DMS 273 (cell line): ENCODE data around the gene KDM4B.
A peak's percentile ranks its signal among the peaks of the same experiment; 100 is the strongest.

Source experiments
- DNase-seq: peaks from one replicate; lab custom pipeline; 2025; ENCODE audit not compliant: unreplicated experiment; lab: John Stamatoyannopoulos, UW

KDM4B gene

DNA sequence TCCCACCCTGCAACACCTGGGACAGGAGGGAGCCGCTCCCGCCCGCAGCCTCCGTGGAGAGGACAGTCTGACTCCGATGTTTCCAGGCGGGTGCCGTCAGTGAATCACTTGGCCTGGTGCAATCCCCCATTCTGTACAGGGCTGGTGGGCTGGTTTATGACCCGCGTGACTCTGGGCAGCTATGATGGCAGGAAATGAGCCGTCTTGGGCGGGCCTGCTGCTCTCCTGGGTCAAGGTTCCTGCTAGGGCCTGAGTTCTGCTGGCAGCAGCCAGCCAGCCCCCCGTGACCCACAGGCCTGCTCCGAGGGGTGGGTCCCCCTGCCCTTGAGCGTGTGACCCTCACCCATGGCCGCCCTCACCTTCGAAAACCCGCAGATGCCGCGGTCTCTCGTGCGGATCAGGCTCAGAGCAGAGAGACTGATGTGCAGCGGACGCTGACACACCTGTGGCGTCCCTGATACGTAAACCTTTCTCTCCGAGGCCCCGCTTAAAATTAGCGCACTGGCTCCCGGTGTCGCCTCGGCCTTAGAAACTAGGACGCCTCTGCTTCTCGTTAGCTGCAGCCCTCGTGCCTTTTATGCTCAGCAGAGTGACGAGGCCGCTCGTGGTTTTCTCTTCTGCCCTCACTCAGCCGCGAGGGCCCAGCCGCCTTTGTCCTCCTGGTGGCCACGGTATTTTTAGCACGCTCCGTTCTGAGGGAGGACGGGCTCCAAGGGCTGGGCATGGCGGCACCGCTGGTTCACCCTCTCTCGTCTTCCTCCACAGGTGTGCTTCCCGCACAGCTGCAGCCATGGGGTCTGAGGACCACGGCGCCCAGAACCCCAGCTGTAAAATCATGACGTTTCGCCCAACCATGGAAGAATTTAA lies 63.4 kb downstream of the KDM4B start:
- peak; percentile 32 for DNase-seq

DNA sequence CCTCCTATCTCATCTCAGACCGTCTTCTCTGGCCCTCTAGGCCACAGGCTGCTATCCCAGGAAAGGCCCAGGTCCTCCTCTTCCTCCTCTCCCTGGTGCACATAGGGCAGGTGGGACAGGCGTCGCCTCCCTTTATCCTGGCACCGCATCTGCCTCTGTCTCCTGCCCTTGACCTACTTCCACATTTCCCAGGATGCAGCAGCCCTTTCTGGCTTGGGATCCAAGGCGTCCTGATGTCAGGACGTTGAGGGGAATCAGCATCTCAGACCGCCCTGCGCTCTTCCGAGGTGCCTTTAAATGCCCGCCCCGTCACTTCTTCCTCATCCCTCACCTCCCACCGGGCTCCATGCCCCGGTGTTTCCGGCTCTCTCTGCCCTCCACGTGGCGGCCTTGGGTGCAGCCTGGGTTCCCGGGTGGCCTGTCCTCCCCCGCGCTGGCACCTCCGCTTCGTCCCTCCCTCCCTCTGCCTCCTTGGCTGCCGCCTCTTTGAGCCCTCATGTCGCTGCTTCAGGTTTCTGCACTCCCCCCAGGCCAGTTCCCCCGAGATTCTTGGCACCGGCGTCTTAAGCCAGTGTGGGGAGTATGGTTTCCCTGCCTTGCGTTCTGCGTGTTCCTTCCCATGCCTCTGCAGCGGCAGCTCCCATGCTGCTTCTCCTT lies 66.3 kb downstream of the KDM4B start:
- no peak for DNase-seq

DNA sequence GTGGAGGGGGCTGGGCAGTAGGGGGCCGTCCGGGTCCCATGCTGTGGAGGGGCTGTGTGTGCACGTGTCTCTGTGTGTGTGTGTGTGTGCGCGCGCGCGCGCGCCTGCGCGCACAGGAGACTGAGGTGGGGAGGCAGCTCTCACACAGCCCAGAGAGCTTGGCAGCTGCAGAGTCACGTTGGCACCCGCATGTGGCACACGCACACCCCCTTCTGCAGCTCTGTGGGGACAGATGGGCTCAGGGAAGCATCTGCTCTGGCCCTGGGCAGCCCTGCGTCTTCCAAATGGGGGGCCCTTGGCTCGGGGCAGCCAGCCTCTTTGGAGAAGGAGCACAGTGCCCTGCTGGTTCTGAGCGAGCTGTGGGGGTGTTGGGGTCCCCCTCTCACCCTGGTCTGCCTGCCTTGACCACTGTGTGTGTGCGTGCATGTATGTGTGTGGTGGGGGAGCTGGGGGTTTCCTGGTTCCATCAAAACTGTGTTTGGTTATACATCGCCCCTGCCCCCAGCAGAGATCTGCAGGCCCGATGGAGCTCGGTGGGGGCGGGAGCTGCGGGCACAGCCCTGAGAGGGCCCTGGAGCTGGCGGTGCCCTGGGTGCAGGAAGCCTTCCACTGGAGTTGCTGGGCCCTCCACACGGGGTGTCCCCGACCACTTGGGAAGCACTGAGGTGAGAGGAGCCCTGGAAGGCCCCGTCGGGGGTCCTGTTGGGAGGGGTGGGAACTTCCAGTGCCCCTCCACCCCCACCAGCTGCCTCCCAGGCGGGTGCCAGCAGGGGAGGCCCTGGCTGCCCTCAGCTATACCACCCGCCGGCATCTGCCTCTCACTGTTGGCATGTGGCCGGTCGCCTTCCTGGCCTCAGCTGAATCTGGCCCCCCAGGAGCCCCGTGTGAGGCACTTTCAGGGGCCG lies 67.1 kb downstream of the KDM4B start:
- DNase-seq = peak; percentile 97

DNA sequence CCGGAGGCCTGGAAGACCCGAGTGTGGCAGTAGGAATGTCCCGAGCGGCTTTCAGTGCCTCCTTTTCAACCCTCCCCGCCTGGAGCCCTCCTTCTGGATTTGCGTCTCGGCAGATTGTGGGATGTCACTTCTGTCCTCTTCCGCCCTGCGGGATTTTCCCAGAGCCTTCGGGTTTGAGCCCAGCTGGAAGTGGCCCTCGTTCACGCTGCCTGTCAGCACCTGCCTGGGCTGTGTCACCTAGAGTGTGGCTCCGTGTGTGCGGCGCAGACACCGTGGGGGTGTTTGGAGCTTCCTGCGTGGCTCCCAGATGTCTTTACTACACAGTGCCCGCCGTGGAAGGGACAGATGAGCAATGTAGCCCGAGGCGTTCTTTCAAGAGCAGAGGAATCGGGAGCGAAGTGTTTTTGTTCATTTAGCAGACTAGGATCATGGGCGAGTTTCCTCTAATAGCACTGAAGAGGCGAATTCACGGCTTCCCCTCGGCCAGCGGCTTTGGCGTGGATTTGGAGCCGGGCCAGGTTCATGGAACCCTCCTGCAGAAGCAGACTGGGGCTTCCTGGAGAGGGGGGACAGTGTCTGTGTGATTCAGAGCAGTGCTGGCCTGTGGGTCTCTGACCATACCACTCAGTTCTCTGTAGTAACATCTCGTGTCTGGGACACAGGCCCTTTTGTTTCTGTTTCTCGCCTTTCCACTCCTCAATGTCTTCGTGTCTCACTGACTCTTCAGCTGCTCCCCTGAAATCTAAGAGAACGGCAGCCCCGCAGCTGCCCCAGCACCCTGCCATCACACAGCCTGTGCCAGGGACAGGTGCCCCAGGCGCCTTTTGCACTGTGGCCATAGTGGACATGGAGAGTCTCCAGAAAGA lies 68.0 kb downstream of the KDM4B start:
- peak; percentile 67 for DNase-seq

DNA sequence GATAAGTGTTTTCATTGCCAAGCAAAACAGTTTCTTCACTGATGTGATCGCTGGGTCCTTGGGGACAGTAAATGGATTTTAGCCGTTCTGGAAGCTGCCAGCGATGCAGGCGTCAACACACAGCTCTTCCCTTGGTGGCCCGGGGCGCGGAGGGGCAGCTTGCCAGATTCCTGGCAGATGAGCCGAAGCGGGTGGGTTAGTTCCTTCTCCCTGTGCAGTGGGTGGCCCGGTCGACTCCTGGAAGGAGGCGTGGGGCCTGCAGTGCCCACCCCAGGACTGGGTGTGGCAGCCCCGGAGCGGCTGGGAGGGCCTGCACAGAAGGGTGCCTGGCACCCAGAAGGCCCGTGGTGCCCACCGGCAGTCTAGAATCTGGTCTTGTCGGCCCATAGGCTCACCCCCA lies 69.0 kb downstream of the KDM4B start:
- DNase-seq = peak; percentile 50

DNA sequence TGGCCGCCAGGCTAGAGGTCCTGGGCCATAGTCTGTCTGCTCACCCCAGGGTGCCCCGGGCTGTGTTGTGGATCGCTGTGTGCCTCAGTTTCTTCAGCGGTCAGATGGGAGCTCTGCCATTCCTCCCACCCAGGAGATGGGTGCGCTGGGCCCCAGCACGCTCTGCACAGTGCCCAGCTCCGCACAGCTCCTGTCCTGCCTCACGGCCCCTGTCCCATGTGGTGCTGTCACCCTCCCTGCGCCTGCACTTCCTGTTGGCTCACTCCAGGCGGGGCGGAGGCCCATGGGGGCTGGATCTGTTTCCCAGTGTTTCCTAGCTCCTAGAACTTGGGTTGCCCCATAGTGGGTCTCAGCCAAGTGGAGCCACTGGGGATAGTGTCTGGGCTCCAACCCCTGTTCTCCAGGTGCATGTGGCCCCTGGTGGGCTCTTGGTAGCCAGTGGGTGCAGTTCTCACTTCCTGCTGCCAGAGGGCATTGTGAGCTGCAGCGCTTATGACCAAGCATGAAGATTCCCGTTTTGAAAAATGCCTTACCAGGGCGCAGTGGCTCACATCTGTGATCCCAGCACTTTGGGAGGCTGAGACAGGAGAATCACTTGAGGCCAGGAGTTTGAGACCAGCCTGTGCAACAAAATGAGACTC lies 69.8 kb downstream of the KDM4B start:
- peak; percentile 63 for DNase-seq

DNA sequence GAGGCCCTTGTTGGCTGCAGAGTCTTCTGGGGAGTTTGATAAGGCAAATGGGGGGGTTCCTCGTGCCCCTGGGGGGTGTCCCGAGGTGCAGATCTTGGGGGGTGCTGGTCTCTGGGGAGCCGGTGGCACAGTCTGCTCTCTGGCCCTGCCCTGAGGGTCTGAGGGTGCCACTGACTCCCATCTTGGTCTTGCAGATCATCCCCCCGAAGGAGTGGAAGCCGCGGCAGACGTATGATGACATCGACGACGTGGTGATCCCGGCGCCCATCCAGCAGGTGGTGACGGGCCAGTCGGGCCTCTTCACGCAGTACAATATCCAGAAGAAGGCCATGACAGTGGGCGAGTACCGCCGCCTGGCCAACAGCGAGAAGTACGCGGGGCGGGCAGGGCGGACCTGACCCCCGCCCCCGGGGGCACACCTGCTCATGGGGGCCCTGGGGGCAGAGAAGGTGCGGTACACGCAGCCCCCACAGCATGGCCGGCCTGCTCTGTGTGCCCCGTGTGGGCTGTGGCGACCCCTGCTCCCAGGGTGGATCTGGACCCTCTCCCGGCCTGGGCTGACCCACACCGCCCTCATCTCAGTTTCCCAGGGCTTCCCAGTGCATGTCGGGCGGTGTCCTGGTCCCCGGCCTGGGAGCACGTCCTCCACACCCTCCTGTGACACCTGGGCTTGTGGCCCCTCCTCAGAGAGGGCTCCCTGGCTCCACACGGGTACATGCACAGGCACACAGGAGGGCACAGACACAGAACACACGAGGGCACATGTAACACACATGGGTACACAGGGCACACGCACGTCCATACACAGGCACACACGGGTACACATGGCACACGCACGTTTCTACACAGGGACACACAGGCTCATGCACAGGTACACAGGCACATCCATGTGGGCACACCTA lies 71.0 kb downstream of the KDM4B start:
- no peak for DNase-seq

DNA sequence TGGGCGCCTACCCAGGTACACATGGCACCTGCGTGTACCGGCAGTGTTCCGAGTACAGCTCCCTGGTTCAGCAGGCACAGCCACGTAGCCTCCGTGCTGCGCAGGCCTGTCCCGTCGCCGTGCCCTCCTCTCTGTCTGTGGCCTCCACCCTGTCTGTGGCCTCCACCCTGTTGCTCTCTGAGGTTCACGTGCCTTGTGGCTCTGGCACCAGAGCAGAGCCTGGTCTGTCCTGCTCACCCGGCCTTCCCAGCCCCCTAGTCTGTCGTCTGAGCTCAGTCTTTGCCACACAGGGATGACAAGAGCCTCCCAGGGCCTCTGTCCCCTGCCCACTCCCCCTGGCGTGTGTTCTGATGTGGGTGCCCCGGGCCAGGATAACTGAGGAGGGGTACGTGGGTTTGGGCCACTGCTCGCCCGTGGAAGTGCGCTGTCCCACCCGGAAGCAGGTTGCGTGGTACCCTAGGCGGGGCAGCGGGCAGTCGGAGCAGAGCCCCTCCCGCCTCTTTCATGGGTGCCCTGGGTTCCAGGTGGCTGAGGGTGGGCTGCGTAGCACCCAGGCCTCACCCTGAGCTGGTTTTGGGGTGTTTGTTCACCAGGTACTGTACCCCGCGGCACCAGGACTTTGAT lies 71.7 kb downstream of the KDM4B start:
- DNase-seq = no peak

DNA sequence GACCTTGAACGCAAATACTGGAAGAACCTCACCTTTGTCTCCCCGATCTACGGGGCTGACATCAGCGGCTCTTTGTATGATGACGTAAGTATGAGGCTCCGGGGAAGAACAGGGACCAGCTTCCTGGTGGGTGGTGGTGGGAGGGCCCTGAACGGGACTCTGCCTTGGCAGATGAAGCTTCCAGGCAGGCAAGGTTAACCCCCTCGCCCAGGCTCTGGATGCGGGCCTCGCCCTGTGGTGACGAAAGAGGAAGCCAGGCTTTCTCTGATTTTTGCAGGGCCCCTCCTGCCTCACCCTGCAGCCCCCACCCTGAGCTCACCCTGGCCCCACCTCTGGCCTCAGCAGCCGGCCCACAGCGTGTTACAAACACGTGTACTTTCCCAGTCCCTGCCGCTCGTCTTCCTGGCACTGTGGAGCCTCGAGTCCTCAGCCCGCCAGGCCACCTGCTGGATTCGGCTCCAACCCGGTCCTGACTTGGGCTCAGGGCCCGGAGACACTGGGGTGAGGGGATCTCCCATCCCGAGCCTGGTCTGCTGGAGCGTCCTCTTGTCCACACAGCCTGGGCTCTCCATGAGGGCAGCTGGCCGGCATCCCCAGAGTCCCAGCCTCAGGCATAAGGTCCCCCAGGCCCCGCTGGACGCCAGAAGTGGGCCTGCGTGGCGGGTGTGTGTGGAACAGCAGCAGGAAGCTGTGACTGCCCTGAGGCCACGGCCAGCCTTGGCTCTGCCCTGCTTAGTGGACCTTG lies 72.4 kb downstream of the KDM4B start:
- no peak for DNase-seq

DNA sequence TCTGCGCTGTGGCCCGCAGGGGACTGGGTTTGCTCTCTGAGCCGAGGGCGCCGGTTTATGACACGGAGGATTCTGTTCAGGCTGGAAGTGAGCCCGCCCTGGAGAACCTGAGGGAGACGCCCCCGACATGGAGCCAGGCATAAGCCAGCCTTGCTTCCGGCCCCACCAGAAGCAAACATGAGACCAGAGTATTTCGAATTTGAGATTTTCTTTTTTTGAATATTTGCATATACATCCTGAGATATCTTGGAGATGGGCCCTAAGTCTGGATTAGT lies 72.9 kb downstream of the KDM4B start:
- DNase-seq = no peak

DNA sequence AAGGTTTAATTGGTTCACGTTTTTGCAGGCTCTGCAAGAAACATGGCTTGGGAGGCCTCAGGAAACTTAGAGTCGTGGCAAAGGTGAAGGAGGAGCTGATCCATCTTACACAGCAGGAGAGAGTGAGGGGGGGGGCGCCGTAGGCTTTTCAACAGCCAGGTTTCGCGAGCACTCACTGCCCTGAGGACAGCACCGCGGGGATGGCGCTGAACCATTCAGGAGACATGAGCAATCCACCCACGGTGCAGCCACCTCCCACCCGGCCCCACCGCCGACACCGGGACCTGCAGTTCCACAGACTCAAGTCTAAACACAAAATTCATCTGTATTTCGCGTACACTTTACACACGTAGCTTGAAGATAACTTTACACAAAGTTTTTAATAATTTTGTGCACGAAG lies 73.6 kb downstream of the KDM4B start:
- DNase-seq = no peak

DNA sequence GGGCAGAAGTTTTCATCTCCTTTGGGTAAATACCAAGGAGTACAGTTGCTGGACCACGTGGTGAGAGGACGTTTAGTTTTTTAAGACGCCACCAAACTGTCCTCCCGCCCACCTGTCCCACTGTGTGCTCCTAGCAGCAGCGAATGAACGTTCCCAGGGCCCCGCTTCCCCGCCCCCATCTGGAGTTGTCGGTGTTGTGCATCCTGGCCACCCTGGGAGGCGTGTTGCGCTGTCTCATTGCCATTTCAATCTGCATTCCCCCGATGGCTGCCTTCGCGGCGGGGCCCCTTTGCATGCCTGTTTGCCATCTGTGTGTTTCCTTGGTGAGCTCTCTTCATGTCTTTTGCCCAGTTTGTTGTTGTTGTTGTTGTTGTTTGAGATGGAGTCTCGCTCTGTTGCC lies 76.1 kb downstream of the KDM4B start:
- DNase-seq = no peak

DNA sequence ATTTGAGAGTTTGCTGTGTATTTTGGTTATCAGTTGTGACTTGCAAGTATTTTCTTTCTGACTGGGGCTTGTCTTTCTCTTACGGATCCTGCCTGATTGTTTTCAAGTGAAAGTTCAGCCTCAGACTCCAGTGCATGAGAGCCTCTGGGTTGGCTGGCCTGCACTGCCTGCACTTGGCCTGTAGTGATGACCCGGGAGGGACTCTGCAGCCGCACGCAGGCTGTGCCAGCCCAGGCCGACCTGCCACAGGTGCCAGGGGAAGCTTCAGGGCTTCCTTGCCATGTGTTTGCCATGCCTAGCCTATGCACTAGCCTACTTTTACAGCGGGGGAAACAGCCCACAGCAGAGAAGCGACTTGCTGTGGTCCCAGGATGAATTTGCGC lies 77.0 kb downstream of the KDM4B start:
- no peak for DNase-seq

DNA sequence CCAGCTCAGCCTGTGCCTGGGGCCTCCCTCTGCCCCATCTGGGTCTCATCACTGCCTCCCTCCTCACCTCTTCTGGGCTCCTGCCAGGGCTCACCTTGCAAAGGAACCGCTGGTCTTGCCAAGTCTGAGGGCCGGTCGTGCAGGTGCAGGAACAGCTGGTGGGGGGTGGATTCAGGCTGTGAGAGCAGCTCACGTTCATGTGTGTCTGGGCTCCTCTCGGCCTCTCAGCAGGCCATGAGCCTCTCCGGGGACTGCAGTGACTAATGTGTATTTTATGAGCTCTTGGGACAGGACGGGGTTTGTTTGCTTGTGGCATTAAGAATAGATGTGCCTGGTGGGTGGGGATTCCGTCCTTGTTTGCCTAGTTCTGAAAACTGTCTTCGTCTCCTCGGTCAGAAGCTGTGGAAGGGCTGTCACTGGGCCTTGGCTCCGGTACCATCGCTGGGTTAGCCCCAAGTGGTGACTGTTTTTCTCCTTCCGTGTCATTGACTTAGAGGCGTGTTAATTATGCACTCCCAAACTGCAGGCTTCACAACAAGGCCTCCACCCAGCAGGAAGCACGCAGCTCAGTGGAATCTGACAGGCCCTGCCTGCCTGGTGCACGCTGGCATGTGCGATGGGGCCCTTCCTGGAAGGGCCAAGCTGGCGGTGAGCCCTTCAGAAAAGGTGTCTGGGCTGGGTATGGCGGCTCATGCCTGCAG lies 77.6 kb downstream of the KDM4B start:
- DNase-seq = peak; percentile 73

DNA sequence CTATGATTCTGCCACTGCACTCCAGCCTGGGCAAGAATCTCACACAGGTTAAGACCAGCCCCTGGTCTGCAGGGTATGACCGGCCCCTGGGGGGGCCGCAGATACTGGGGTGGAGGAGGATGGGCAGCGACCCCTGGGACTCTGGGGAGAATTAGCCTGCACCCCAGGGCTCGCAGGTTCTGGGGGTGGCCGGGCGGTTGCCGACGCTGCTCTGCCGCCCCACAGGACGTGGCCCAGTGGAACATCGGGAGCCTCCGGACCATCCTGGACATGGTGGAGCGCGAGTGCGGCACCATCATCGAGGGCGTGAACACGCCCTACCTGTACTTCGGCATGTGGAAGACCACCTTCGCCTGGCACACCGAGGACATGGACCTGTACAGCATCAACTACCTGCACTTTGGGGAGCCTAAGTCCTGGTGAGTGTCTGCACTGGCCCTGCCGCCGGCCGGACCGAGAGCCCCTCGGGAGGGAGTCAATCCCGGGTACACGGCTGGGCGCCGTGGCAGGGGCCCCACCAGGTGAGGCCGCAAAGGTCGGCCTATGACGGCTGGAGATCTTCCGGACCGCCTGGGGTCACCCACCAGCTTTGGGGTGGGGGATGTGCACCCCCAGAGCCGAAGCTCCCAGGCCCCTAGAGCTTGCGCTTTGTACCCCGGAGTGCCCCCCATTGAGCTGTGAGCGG lies 78.5 kb downstream of the KDM4B start:
- DNase-seq = no peak

DNA sequence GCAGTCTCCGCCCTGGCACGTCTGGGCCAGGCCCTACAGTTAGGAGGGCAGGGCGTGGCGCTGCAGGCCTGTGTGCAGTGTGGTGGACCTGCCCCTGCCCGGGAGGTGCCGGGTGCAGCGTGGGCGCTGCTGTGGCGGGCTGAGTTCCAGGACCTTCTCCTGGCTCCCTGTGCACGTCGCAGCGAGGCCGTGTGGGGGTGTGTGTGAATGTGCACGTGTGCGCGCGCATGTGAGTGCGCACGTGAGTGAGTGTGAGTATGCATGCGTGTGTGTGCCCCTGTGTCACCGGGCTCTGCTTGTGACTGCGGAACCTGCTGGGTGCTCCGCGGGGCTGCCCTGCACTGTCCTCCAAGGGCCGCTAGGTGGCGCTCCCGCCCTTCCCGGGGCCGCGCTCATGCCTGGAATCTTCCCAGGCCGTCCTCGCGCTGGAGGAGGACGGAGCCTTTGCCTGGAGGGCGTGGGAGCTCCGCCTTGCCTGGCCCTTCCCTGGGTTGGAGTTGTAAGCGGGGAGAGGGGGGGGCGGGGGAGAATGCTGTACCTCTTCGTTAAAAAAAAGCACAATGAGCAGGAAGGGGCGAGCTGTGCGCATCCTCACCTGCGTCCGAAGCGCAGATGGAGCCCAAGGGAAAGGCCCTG lies 79.3 kb downstream of the KDM4B start:
- peak; percentile 90 for DNase-seq
